ENCODE measurements around the gene ABHD17B.

Gene ABHD17B

GRCh38 chr9:71879644-71880174, 31.3 kb downstream of the ABHD17B start:
- in situ Hi-C loops (cut with MboI; ENCODE audit: low sequenced_read_pairs) = no loop called here

- in situ Hi-C loops (cut with MboI; ENCODE audit: low sequenced_read_pairs) = no loop called here
Measured at GRCh38 chr9:71878327-71879274, 32.4 kb downstream of the ABHD17B start.

- in situ Hi-C loops (cut with MboI; ENCODE audit: low sequenced_read_pairs) = no loop called here
Measured at GRCh38 chr9:71876829-71877228, 34.2 kb downstream of the ABHD17B start.

- in situ Hi-C loops (cut with MboI; ENCODE audit: low sequenced_read_pairs) = no loop called here
Measured at GRCh38 chr9:71876106-71876505, 34.9 kb downstream of the ABHD17B start.

GRCh38 chr9:71875345-71875744, 35.6 kb downstream of the ABHD17B start:
- in situ Hi-C loops (cut with MboI; ENCODE audit: low sequenced_read_pairs) = no loop called here

- in situ Hi-C loops (cut with MboI; ENCODE audit: low sequenced_read_pairs) = no loop called here
Measured at GRCh38 chr9:71863631-71864030, 47.4 kb downstream of the ABHD17B start.

- in situ Hi-C loops (cut with MboI; ENCODE audit: low sequenced_read_pairs) = no loop called here
Measured at GRCh38 chr9:71861618-71862017, 49.4 kb downstream of the ABHD17B start.

- in situ Hi-C loops (cut with MboI; ENCODE audit: low sequenced_read_pairs) = no loop called here
Measured at GRCh38 chr9:71859939-71860338, 51.1 kb downstream of the ABHD17B start.

- in situ Hi-C loops (cut with MboI; ENCODE audit: low sequenced_read_pairs) = no loop called here
Measured at GRCh38 chr9:71858812-71859211, 52.2 kb downstream of the ABHD17B start.

GRCh38 chr9:71858102-71858798, 52.7 kb downstream of the ABHD17B start:
- in situ Hi-C loops (cut with MboI; ENCODE audit: low sequenced_read_pairs) = no loop called here

- in situ Hi-C loops (cut with MboI; ENCODE audit: low sequenced_read_pairs) = no loop called here
Measured at GRCh38 chr9:71857159-71857558, 53.8 kb downstream of the ABHD17B start.

- in situ Hi-C loops (cut with MboI; ENCODE audit: low sequenced_read_pairs) = no loop called here
Measured at GRCh38 chr9:71854811-71855210, 56.2 kb downstream of the ABHD17B start.

- in situ Hi-C loops (cut with MboI; ENCODE audit: low sequenced_read_pairs) = no loop called here
Measured at GRCh38 chr9:71853084-71853483, 57.9 kb downstream of the ABHD17B start.

- in situ Hi-C loops (cut with MboI; ENCODE audit: low sequenced_read_pairs) = no loop called here
Measured at GRCh38 chr9:71850996-71851395, 60.0 kb downstream of the ABHD17B start.

GRCh38 chr9:71847892-71848291, 63.1 kb downstream of the ABHD17B start:
- in situ Hi-C loops (cut with MboI; ENCODE audit: low sequenced_read_pairs) = no loop called here

GRCh38 chr9:71844808-71845207, 66.2 kb downstream of the ABHD17B start:
- in situ Hi-C loops (cut with MboI; ENCODE audit: low sequenced_read_pairs) = no loop called here

- in situ Hi-C loops (cut with MboI; ENCODE audit: low sequenced_read_pairs) = no loop called here
Measured at GRCh38 chr9:71839668-71840067, 71.3 kb downstream of the ABHD17B start.

GRCh38 chr9:71835596-71835995, 75.4 kb downstream of the ABHD17B start:
- in situ Hi-C loops (cut with MboI; ENCODE audit: low sequenced_read_pairs) = no loop called here

GRCh38 chr9:71830929-71831328, 80.1 kb downstream of the ABHD17B start:
- in situ Hi-C loops (cut with MboI; ENCODE audit: low sequenced_read_pairs) = no loop called here

- in situ Hi-C loops (cut with MboI; ENCODE audit: low sequenced_read_pairs) = no loop called here
Measured at GRCh38 chr9:71830153-71830552, 80.8 kb downstream of the ABHD17B start.

- in situ Hi-C loops (cut with MboI; ENCODE audit: low sequenced_read_pairs) = no loop called here
Measured at GRCh38 chr9:71826279-71826678, 84.7 kb downstream of the ABHD17B start.

GRCh38 chr9:71824257-71824656, 86.7 kb downstream of the ABHD17B start:
- in situ Hi-C loops (cut with MboI; ENCODE audit: low sequenced_read_pairs) = loop anchor here (25.0 kb wide), 1 partner anchor 213 kb away; no protein-coding TSS in a partner anchor
